WTC11 (cell line): ENCODE data around the gene GPR137B. TPM values are rescaled to one million over a fixed set of nuclear protein-coding genes. Genes with fewer than 3 reads are reported as not detected.

ENCODE experiments used
- ATAC-seq: fragments of 200-7000 bp; cut with Tn5 transposase; 2 replicates; pipeline ENCODE4 v1.10.0; 2021; ENCODE audit warnings: mild to moderate bottlenecking, moderate library complexity
- CTCF ChIA-PET: fragments of 300-600 bp; sonication (Branson Sonifier 250); formaldehyde crosslinking; loops from one replicate; lab custom pipeline; 2021; ENCODE audit warnings: antibody characterized with exemption; lab: Charles Lee
- POLR2A ChIA-PET: fragments of 350-600 bp; sonication (Branson Sonifier 250); formaldehyde crosslinking; loops from one replicate; lab custom pipeline; 2021; ENCODE audit warnings: antibody characterized with exemption; lab: Charles Lee
- DNase-seq: peaks from one replicate; pipeline ENCODE4 v3.0.0; 2021; ENCODE audit warnings: low spot score
- H3K27ac Mint-ChIP-seq: 2 replicates; pipeline ENCODE4 v1.8.0; 2021; ENCODE audit warnings: mixed read lengths
- H3K27me3 Mint-ChIP-seq: 2 replicates; pipeline ENCODE4 v1.8.0; 2021; ENCODE audit warnings: low read depth, mild to moderate bottlenecking, moderate library complexity, mixed read lengths
- H3K36me3 Mint-ChIP-seq: 2 replicates; pipeline ENCODE4 v1.8.0; 2021; ENCODE audit warnings: mixed read lengths
- H3K4me1 Mint-ChIP-seq: 2 replicates; pipeline ENCODE4 v1.8.0; 2022; ENCODE audit warnings: mixed read lengths
- H3K4me3 Mint-ChIP-seq: 2 replicates; pipeline ENCODE4 v1.8.0; 2021; ENCODE audit warnings: mild to moderate bottlenecking, moderate library complexity, mixed read lengths
- H3K9me3 Mint-ChIP-seq: 2 replicates; pipeline ENCODE4 v1.8.0; 2021; ENCODE audit warnings: mixed read lengths
- CBFB ChIP-seq: sonication (generic); formaldehyde crosslinking; IDR thresholded peaks from 2 replicates; pipeline ENCODE4 v1.8.1; 2022; ENCODE audit warnings: mild to moderate bottlenecking, low read depth, missing genetic modification reagents
- CREM ChIP-seq: sonication (generic); formaldehyde crosslinking; IDR thresholded peaks from 2 replicates; pipeline ENCODE4 v1.8.1; 2022; ENCODE audit warnings: mild to moderate bottlenecking, missing genetic modification reagents, moderate library complexity
- ETV6 ChIP-seq: sonication (generic); formaldehyde crosslinking; IDR thresholded peaks from 2 replicates; pipeline ENCODE4 v1.8.1; 2022; ENCODE audit warnings: mild to moderate bottlenecking, missing genetic modification reagents
- FOXJ3 ChIP-seq: sonication (generic); formaldehyde crosslinking; IDR thresholded peaks from 2 replicates; pipeline ENCODE4 v1.9.0; 2021; ENCODE audit warnings: missing genetic modification reagents, mild to moderate bottlenecking, borderline replicate concordance
- IRF1 ChIP-seq: sonication (generic); formaldehyde crosslinking; IDR thresholded peaks from 2 replicates; pipeline ENCODE4 v1.8.0; 2023; ENCODE audit warnings: missing genetic modification reagents
- IRF2 ChIP-seq: sonication (generic); formaldehyde crosslinking; IDR thresholded peaks from 2 replicates; pipeline ENCODE4 v1.8.0; 2022; ENCODE audit warnings: low read depth, missing genetic modification reagents, borderline replicate concordance
- KAT7 ChIP-seq: sonication (generic); formaldehyde crosslinking; IDR thresholded peaks from 2 replicates; pipeline ENCODE4 v1.8.1; 2023; ENCODE audit warnings: missing genetic modification reagents, mild to moderate bottlenecking, borderline replicate concordance
- MYBL2 ChIP-seq: sonication (generic); formaldehyde crosslinking; IDR thresholded peaks from 2 replicates; pipeline ENCODE4 v1.8.1; 2023; ENCODE audit warnings: mild to moderate bottlenecking, moderate library complexity, missing genetic modification reagents
- SMAD3 ChIP-seq: sonication (generic); formaldehyde crosslinking; IDR thresholded peaks from 2 replicates; pipeline ENCODE4 v1.8.0; 2022; ENCODE audit warnings: missing genetic modification reagents, mild to moderate bottlenecking, borderline replicate concordance
- SMAD4 ChIP-seq: sonication (generic); formaldehyde crosslinking; IDR thresholded peaks from 2 replicates; pipeline ENCODE4 v1.8.0; 2022; ENCODE audit warnings: mild to moderate bottlenecking, missing genetic modification reagents
- TEAD4 ChIP-seq: sonication (generic); formaldehyde crosslinking; IDR thresholded peaks from 2 replicates; pipeline ENCODE4 v1.8.0; 2022; ENCODE audit warnings: mild to moderate bottlenecking, missing genetic modification reagents
- TP53 ChIP-seq: sonication (generic); formaldehyde crosslinking; IDR thresholded peaks from 2 replicates; pipeline ENCODE4 v1.8.1; 2023; ENCODE audit warnings: mild to moderate bottlenecking, missing genetic modification reagents
- ZNF121 ChIP-seq: sonication (generic); formaldehyde crosslinking; IDR thresholded peaks from 2 replicates; pipeline ENCODE4 v1.8.0; 2023; ENCODE audit warnings: missing genetic modification reagents
- ZNF138 ChIP-seq: sonication (generic); formaldehyde crosslinking; conservative IDR thresholded peaks from 2 replicates; pipeline ENCODE4 v1.8.1; 2022; ENCODE audit warnings: mild to moderate bottlenecking, moderate library complexity, missing genetic modification reagents
- ZNF671 ChIP-seq: fragments of 250-450 bp; sonication (Bioruptor Pico); IDR thresholded peaks from 2 replicates; pipeline ENCODE4 v1.8.0; 2021; ENCODE audit warnings: mild to moderate bottlenecking
- total RNA-seq: library from RNA; stranded (reverse); gene quantifications from 3 replicates; pipeline ENCODE4 v1.2.3, GENCODE V29; 2021
- TF ChIP-seq, protein P1 (sequence below): sonication (generic); formaldehyde crosslinking; IDR thresholded peaks from 2 replicates; pipeline ENCODE4 v1.8.0; 2022; ENCODE audit warnings: mild to moderate bottlenecking, missing genetic modification reagents
- TF ChIP-seq, protein P2 (sequence below): sonication (generic); formaldehyde crosslinking; IDR thresholded peaks from 2 replicates; pipeline ENCODE4 v1.8.1; 2023; ENCODE audit warnings: mild to moderate bottlenecking, missing genetic modification reagents
- TF ChIP-seq, protein P3 (sequence below): sonication (generic); formaldehyde crosslinking; IDR thresholded peaks from 2 replicates; pipeline ENCODE4 v1.8.1; 2022; ENCODE audit warnings: mild to moderate bottlenecking, missing genetic modification reagents, moderate library complexity, borderline replicate concordance
- TF ChIP-seq, protein P4 (sequence below): fragments of 250-450 bp; sonication (Bioruptor Pico); IDR thresholded peaks from 2 replicates; pipeline ENCODE4 v2.1.2; 2022; ENCODE audit warnings: mild to moderate bottlenecking, moderate library complexity
- TF ChIP-seq, protein P5 (sequence below): sonication (generic); formaldehyde crosslinking; IDR thresholded peaks from 2 replicates; pipeline ENCODE4 v1.8.0; 2022; ENCODE audit warnings: missing genetic modification reagents

GPR137B gene
- total RNA-seq, 1 experiment from 2014 or later, result 6.3 TPM

DNA sequence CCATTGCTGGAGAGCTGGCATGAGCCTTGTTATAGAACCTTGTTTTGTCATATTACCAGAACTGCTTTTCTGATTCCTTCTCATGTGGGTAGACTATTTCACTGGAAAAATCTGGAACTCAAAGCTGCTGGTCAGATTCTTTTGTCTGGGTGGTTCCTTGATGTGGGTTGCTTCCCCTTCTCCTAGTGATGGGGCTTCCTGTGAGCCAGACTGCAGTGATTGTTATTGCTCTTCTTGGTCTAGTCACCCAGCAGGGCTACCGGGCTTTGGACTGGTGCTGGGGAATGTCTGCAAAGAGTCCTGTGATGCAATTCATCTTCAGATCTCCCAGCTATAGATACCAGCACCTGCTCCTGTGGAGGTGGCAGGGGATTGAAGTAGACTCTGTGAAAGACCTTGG lies 59.4 kb downstream of the GPR137B start:
- Mint-ChIP-seq H3K4me1 (peaks cover 8% of the 10 kb centered on the region), H3K4me3 (no peak overlapping the region), H3K27ac (no peak overlapping the region), H3K36me3 (peaks cover 48% of the 10 kb centered on the region), H3K27me3 (no peaks in the 10 kb centered on the region; the same call in 1 of the 2 replicates), H3K9me3 (peaks cover 42% of the 10 kb centered on the region)
- ChIA-PET POLR2A (no interaction called here), CTCF (no interaction called here)
- TF ChIP-seq, protein P1, sequence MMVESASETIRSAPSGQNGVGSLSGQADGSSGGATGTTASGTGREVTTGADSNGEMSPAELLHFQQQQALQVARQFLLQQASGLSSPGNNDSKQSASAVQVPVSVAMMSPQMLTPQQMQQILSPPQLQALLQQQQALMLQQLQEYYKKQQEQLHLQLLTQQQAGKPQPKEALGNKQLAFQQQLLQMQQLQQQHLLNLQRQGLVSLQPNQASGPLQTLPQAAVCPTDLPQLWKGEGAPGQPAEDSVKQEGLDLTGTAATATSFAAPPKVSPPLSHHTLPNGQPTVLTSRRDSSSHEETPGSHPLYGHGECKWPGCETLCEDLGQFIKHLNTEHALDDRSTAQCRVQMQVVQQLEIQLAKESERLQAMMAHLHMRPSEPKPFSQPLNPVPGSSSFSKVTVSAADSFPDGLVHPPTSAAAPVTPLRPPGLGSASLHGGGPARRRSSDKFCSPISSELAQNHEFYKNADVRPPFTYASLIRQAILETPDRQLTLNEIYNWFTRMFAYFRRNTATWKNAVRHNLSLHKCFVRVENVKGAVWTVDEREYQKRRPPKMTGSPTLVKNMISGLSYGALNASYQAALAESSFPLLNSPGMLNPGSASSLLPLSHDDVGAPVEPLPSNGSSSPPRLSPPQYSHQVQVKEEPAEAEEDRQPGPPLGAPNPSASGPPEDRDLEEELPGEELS (CRISPR knock-in tag), result no peak
- TF ChIP-seq, protein P2, sequence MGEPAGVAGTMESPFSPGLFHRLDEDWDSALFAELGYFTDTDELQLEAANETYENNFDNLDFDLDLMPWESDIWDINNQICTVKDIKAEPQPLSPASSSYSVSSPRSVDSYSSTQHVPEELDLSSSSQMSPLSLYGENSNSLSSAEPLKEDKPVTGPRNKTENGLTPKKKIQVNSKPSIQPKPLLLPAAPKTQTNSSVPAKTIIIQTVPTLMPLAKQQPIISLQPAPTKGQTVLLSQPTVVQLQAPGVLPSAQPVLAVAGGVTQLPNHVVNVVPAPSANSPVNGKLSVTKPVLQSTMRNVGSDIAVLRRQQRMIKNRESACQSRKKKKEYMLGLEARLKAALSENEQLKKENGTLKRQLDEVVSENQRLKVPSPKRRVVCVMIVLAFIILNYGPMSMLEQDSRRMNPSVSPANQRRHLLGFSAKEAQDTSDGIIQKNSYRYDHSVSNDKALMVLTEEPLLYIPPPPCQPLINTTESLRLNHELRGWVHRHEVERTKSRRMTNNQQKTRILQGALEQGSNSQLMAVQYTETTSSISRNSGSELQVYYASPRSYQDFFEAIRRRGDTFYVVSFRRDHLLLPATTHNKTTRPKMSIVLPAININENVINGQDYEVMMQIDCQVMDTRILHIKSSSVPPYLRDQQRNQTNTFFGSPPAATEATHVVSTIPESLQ (CRISPR knock-in tag), result no peak
- TF ChIP-seq IRF1 (no peak), IRF2 (CRISPR knock-in tag) (no peak), ETV6 (no peak), ZNF671 (CRISPR knock-in tag) (no peak), TEAD4 (CRISPR knock-in tag) (no peak), TP53 (no peak), ZNF138 (CRISPR knock-in tag) (no peak), CREM (CRISPR knock-in tag) (no peak), KAT7 (CRISPR knock-in tag) (no peak), SMAD4 (CRISPR knock-in tag) (no peak), FOXJ3 (CRISPR knock-in tag) (no peak), MYBL2 (CRISPR knock-in tag) (no peak), ZNF121 (CRISPR knock-in tag) (no peak), CBFB (CRISPR knock-in tag) (no peak), SMAD3 (CRISPR knock-in tag) (no peak)
- TF ChIP-seq, protein P3, sequence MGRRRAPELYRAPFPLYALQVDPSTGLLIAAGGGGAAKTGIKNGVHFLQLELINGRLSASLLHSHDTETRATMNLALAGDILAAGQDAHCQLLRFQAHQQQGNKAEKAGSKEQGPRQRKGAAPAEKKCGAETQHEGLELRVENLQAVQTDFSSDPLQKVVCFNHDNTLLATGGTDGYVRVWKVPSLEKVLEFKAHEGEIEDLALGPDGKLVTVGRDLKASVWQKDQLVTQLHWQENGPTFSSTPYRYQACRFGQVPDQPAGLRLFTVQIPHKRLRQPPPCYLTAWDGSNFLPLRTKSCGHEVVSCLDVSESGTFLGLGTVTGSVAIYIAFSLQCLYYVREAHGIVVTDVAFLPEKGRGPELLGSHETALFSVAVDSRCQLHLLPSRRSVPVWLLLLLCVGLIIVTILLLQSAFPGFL (CRISPR knock-in tag), result no peak
- TF ChIP-seq, protein P4, sequence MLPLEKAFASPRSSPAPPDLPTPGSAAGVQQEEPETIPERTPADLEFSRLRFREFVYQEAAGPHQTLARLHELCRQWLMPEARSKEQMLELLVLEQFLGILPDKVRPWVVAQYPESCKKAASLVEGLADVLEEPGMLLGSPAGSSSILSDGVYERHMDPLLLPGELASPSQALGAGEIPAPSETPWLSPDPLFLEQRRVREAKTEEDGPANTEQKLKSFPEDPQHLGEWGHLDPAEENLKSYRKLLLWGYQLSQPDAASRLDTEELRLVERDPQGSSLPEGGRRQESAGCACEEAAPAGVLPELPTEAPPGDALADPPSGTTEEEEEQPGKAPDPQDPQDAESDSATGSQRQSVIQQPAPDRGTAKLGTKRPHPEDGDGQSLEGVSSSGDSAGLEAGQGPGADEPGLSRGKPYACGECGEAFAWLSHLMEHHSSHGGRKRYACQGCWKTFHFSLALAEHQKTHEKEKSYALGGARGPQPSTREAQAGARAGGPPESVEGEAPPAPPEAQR (CRISPR knock-in tag), result no peak
- TF ChIP-seq, protein P5, sequence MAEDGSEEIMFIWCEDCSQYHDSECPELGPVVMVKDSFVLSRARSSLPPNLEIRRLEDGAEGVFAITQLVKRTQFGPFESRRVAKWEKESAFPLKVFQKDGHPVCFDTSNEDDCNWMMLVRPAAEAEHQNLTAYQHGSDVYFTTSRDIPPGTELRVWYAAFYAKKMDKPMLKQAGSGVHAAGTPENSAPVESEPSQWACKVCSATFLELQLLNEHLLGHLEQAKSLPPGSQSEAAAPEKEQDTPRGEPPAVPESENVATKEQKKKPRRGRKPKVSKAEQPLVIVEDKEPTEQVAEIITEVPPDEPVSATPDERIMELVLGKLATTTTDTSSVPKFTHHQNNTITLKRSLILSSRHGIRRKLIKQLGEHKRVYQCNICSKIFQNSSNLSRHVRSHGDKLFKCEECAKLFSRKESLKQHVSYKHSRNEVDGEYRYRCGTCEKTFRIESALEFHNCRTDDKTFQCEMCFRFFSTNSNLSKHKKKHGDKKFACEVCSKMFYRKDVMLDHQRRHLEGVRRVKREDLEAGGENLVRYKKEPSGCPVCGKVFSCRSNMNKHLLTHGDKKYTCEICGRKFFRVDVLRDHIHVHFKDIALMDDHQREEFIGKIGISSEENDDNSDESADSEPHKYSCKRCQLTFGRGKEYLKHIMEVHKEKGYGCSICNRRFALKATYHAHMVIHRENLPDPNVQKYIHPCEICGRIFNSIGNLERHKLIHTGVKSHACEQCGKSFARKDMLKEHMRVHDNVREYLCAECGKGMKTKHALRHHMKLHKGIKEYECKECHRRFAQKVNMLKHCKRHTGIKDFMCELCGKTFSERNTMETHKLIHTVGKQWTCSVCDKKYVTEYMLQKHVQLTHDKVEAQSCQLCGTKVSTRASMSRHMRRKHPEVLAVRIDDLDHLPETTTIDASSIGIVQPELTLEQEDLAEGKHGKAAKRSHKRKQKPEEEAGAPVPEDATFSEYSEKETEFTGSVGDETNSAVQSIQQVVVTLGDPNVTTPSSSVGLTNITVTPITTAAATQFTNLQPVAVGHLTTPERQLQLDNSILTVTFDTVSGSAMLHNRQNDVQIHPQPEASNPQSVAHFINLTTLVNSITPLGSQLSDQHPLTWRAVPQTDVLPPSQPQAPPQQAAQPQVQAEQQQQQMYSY (CRISPR knock-in tag), result no peak
- DNase-seq (no peak), ATAC-seq (no peak)
